Limb (tissue), 2 donors: ENCODE data around the gene PSMD11.

Experiments
- DNase-seq, 2 donors: peaks; one replicate each; pipeline ENCODE4 v3.0.0-alpha.2; 2016; ENCODE audit errors: extremely low spot score in 2 of 2

Gene PSMD11

DNA sequence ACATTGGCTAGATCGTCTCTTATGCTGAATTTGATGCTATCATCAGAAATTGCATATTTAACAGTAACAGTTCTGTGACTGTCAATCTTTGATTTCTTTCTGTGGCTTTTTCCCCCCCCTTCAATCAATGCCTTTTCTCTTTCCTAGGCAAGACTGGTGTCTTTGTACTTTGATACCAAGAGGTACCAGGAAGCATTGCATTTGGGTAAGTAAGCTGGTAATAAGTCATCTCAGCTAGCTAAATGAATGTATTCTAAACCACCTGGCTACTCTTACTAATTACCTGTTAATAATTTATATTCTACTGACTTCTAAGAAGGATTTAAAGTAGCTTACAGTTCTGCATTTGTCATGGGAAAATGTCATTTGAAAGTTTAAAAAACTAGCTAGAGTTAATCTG, 20.1 kb downstream of the PSMD11 start:
- DNase-seq: no peak

DNA sequence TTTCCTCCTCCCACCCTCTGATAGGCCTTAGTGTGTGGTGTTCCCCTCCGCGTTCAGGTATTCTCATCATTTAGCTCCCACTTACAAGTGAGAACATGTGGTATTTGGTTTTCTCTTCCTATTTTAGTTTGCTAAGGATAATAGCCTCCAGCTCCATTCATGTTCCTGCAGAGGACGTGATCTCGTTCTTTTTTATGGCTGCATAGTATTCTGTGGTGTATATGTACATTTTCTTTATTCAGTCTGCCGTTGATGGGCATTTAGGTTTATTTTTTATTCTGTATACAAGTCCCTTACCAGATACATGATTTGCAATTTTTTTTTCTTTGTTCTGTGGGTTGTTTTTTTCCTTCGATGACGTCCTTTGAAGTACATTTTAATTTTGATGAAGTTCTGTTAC, 23.6 kb downstream of the PSMD11 start:
- no peak for DNase-seq

DNA sequence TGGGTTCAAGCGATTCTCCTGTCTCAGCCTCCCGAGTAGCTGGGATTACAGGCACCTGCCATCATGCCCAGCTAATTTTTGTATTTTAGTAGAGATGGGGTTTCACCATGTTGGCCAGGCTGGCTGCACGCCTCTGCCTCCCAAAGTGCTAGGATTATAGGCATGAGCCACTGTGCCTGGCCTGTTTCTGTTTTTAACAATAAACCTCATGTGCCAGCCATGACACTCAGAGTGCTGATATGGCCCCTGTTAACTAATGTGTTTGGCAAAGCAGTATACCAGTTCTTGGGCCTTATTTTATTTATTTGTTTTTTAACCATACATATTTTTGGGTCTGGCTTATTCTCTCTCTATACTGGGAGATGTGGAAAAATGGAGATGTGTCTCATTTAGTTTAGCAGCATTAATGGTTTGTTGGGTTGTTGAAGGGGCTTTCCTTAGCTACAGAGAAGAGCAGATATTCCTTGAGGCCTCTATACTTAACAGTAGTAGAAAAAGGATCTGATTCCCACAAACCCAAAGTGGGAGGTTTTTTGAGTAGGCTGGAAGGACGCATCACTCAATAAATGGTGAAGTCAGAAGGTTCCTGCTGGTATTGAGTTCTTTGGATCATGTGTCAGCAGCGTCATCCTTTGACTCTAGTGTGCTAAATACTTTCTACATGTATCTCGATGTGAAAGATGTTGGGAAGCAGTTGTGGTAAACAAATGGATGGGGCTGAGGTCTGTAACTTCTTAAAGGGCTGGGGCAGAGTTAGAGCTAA, 26.3 kb downstream of the PSMD11 start:
- no peak for DNase-seq

DNA sequence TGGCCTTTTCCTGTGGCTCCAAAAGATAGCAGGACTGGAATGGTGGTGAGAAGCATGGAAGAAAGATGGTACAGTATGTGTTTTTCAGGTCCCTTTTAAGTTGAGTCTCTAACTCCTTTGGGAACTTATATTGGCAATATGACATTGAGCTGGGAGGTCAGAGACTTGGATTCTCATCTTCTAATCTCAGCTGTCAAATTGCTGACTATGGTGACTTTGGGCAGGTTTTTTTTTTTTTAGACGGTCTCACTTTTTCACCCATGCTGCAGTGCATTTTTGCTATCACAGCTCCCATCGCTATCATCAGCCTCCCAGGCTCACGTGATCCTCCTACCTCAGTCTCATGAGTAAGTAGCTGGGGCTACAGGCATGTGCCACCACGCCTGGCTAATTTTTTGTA, 27.3 kb downstream of the PSMD11 start:
- DNase-seq: no peak

DNA sequence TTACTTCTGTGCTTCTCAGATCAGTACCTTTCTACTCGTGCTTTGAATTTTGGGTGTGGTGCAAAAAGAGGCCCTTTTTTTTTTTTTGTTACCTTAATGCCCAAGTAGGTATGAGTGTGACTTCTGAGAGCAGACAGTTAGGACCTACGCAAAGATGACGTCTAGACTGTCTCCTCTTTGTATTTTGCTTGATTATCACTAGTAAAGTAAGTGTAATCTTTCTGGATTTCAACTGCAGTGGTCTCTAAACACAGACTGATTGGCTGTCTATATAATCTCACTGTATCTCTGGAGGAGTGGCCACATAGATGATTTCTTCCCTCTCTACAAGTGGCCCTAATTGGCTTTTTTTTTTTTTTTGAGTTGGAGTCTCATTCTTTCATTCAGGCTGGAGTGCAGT, 30.9 kb downstream of the PSMD11 start:
- DNase-seq: no peak

DNA sequence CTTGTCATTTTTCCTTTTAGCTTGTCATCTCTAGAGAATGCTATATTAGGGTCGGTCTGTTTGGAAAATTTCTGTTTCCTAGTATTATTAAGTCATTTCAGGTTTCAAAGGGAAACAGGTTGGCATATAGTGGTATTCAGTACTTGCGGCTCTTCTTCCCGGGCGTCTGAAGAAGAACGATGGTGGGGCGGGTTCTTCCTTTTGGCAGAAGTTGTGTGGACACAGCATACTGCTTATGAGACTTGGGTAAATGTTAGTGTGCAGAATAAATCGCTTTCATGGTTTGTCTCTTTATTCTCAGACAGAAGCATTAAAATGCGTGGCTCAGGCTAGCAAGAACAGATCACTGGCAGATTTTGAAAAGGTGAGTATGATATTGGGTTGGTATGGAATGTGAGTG, 32.9 kb downstream of the PSMD11 start:
- no peak for DNase-seq

DNA sequence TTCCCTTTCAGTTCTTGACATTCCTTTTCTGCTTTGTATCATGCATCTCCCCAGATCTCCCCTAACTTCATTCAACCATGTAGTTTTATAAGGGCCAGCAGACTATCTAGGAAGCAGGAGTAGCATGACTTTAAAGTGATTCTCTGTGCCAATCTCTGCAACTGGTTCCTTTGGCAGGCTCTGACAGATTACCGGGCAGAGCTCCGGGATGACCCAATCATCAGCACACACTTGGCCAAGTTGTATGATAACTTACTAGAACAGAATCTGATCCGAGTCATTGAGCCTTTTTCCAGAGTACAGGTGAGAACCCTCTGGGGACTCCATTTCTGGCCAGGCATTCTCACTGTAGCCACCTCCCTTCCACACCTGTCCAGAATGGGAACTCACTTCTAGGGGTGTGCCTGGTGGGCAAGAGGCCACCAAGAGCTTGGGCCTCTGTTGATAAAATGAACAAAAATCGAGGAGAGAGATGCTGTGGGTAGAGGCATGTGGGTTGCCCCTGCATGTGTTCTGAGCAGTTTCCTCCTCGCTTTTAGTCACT, 34.8 kb downstream of the PSMD11 start:
- DNase-seq: no peak

DNA sequence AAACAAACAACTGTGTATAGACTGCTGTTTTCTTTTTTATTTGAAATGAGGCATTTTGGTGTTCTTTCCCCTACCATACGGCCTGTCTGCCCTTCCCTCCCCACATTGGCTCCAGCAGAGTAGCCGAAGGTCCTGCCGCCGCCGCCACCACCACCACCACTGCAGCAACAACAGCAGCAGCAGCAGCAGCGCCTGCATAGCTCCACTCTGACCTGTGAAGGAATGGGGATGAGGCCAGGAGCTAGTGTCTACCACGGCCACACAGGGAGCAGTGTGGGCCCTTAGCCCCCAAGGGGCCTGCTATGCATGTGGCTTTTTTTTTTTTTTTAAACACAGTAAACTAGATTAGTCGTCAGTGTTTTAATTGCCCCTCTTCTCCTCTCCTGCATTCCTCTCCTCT, 36.9 kb downstream of the PSMD11 start:
- DNase-seq: no peak

DNA sequence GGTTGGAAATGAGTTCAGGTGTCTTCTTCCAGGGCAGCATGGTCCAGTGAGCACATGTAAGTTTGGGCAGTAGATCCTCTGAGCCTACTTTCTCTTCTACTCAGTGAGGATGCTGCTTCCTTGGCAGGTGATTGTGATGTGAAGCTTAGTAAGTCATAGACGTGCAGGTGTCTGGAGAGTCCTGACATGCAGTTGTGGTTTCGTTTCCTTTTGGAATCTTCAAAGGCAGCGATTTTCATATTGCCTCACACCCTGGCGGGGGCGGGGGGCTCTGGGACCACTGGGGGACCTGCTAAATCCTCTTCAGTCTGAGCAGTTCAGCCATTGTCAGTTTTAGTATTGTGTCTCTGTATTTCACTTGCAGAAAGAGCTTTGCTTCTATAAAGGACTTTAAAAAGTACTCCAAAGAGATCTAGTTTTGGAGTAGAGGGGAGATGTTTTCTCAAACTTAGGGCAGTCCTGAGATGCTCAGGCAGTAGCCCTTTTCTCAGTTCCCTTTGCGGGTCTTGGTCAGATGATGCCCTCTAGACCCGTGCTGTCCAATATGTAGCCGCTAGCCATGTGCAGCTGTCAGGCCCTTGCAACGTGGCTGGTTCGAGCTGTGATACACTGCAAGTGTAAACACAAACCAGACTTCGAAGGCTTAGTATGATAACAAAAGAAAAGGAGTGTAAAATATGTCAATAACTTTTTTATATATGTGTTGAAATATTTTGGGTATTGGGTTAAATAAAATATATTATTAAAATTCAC, 38.4 kb downstream of the PSMD11 start:
- no peak for DNase-seq

DNA sequence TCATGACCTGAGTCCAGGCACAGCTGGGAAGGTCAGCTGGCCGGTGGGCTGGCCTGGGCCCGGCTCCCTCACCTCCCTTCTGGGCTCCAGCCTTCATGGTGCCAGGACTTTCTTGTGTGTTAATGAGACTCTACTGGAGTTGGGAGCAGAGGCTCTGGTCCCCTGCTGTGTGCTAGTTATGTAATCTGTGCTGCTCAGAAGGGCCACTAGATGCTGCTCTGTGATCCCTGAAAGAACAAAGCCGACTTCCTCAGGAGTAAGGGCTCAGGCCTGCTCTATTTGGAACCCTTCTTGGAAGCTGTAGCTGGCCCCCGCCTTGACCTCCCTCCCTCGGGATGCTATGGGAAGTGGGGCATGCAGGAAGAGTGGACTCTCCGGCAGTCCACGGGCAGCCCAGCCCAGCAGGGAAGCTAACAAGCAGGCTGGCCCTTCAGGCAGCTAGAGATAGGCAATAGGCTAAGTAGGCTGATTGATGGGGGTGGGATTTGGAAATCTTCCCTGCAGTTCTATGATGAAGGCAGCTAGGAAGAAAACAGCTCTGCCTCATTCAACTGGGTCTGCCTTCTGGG, 39.2 kb downstream of the PSMD11 start:
- DNase-seq: peak; percentile 80 to 81

DNA sequence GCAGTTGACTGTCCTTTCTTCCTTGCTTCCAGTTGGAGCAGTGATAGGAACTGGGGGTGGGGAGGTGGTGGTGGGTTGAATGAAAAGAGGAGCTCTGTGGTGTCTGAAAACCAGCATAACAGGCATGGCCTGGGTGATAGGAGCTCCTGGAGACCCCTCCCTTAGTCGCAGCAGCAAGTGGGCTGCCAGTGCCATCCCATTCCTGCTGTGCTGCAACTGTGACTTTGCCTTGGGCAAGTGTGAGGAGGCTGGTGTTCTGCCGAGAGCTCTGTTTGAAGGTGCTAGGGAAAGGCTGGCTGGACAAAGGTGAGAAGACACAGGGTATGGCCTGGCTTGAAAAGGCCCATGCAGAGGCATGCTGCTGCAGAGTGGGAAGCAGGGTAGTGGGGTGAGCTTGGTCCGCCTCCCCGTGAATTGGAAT, 39.7 kb downstream of the PSMD11 start:
- DNase-seq: no peak

DNA sequence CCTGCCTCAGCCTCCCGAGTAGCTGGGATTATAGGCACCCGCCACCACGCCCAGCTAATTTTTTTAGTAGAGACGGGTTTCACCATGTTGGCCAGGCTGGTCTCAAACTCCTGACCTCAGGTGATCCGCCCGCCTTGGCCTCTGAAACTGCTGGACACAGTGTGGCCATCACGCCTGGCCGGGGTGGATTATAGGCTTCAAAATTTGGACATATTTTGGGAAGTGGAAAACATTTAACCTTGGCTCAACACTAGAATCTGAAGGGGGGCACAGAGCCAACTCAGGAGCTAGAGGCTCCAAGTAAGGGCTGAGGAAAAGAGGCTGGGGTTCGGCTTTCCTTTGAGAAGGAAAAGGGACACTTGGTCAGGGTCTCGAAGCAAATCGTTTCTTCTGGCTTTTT, 40.3 kb downstream of the PSMD11 start:
- no peak for DNase-seq

DNA sequence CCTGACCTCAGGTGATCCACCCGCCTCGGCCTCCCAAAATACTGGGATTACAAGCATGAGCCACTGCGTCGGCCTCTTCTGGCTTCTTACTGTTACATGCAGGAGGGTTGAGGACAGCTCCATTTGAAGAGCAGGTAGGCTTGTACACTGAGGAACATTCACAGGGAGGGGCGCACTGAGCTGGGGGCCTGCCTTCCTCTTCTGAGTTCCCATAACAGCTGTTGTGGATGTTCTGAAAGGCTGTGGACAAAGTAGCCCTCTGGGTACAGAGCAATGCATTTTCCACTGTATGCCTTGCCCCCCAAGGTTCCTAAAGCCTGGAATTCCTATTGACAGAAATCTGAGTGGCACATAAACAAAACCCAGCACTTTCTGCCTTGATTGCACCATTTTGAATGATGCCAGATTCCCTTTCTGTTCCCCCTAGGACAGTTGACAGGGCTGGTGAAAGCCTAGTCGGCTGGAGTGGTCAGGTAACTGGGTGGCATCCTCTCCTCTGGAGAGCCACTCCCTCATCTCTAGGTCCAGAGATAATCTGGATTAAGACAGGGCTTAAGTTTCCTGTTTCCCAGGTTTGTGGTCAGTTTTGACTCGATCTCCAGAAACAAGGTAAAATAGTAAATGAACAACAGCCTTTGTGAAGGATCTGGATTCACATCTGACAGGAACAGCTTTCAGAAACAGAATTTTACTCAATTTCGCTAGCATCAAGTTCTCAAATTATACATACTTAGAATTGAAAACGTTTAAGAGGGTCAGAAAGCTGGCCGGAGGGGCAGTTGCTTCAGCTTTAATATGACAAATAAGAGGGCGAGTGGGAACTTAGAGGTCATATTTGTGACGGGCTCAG, 41.2 kb downstream of the PSMD11 start:
- DNase-seq: no peak

DNA sequence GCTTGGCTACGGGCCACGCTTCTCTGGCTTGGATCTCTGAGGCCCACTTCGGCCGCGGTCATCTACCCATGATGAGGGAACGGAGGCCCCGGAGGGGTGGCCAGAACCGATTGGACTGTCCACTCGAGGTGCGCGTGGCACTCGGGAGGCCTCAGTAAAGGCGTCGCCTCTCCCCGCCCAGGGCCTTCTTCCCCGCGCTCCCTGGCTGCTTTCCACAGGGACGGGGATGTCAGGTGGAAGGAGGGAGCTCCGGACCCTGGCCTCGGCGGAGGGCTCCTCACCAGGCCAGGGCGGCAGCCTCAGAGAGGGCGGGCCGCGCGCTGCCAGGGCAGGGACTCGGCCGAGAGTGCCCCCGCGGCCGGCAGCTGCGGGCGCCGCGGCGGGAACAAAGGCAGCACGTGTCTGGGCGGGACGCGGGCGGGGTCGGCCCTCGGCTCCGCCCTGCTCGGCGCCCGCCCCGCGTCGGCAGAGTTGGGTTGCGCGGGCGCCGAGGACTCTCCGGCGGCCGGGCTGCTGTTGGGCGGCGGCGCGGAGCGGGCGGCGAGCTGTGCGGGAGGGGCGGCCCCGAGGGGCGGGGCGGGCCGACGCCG, 41.9 kb downstream of the PSMD11 start:
- DNase-seq: peak; percentile 87 to 88

DNA sequence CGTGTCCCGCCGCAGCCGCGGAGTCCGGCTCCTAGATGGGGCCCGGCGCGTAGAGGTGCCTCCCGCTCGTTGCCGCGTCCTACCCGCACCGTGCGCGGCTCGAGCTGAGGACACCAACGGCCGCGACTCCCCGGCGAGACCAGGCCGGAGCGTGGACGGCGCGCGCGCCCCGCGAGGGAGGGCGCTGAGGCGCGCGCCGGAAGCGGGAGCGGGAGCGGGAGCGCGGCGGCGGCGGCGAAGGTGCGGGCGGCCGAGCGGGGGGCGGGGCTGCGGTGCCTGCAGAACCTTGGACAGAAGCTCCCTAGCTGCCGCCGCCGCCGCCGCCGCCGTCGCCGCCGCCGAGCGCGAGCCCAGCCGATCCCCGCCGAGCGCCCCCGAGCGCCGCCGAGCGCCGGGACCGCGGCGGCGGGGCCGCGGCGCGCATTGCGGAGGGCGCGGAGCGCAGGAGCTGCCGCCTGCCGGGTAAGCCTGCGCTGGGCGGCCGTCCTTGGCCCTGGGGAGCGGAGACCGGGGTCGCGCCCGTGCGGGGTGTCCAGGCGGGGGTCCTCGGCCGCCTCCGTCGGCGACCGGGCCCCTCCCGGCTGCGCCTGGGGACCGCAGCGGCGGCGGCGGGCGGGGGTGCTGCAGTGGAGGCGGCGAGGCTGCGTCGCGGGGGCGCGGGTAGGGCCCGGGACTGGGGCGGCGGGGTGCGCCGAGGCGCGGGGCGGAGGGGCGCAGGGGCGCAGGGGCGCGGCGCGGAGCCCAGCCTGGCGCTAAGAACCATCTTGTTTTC, 42.6 kb downstream of the PSMD11 start, which contains the start of gene CDK5R1:
TSS of gene CDK5R1 (plus strand) at position 293 of the 772 bp plus-strand sequence. CDS start 628 bp downstream, outside the sequence.
- peak; percentile 69 to 89 for DNase-seq

DNA sequence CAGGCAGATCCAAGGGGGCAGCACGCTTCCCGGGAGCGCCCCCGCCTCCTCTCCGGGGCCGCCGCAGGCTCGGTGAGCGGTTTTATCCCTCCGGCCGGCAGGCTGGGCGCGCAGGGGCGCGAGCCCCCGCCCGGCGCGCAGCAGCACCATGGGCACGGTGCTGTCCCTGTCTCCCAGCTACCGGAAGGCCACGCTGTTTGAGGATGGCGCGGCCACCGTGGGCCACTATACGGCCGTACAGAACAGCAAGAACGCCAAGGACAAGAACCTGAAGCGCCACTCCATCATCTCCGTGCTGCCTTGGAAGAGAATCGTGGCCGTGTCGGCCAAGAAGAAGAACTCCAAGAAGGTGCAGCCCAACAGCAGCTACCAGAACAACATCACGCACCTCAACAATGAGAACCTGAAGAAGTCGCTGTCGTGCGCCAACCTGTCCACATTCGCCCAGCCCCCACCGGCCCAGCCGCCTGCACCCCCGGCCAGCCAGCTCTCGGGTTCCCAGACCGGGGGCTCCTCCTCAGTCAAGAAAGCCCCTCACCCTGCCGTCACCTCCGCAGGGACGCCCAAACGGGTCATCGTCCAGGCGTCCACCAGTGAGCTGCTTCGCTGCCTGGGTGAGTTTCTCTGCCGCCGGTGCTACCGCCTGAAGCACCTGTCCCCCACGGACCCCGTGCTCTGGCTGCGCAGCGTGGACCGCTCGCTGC, 43.3 kb downstream of the PSMD11 start:
- no peak for DNase-seq

DNA sequence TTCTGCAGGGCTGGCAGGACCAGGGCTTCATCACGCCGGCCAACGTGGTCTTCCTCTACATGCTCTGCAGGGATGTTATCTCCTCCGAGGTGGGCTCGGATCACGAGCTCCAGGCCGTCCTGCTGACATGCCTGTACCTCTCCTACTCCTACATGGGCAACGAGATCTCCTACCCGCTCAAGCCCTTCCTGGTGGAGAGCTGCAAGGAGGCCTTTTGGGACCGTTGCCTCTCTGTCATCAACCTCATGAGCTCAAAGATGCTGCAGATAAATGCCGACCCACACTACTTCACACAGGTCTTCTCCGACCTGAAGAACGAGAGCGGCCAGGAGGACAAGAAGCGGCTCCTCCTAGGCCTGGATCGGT, 43.9 kb downstream of the PSMD11 start:
- DNase-seq: no peak

DNA sequence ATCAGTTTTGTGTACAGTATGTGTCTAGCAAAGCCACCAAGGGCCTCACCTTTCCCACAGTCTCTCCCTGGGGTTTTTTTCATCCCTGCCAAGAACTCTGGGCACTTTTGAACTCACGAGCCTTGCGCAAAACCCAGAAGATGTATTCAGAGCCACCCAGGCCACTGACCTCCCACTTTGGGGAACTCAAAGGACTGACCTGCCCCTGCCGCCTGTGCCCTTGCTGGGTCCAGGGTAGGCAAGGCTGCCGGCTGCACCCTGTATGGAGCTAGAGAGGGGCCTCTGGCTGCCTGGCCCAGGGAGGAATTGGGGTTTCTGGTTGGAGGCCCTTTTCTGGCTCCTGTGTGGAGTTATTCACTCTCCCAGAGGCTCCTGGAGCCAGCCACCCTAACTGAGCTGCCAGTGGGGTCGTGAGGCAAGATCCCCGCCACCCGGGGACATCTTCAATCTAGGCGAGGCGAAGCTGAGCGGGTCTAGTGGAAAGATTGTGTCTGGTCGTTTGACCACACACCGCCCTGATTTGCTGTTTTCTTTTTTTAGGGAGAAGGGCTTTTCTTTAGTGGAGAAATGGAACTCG, 44.4 kb downstream of the PSMD11 start:
- no peak for DNase-seq
